ENCODE results near the gene DAGLA. TPM values are rescaled to one million over a fixed set of nuclear protein-coding genes. Genes with fewer than 3 reads are reported as not detected.

The DAGLA gene
- total RNA-seq, 4 donors from 2014 or later = 1.1 to 5.4 (median 3.0) TPM

DNA sequence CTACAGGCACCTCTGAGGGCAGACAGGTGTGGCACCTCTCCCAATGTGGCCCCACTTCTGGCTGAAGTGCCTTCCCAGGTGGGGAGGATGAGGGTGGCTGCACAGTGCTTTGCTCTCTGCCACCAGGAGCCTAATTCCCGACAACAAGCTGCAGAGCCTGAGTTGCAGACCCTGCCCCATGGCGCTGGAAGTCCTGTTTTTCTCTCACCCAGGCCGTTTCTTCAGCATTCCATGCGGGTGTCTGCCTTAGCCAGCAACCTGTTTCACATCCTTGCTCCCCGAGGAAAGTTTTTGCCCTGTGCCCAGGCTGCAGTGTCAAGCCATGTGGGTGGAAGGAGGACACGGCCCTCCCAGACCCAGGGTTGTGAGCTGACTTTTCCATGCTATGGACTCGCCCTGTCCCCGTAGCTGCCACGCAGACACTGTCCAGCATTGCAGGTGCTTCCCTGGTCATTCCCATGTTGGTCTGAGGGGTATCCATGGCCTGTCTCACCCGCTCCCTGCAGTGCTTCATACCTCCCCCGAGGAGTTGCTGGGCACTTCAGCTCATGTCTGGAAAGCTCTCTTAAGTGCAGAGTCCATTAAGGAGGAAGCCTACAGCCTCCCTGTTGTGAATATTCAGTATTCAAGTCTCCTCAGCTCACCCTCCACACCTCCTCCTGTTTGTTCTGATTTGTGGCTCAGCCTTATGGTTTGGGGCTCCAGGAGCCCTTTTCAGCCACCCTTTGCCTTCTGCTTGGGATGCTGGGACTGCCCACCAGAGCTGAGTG lies 2.9 kb downstream of the DAGLA start:
- peaks cover 0 to 53% (median 2%) of the 10 kb centered on the region in 4 donors for H3K4me1 ChIP-seq
- no peak for DNase-seq (ENCODE audit: low spot score in 2 of 2)

DNA sequence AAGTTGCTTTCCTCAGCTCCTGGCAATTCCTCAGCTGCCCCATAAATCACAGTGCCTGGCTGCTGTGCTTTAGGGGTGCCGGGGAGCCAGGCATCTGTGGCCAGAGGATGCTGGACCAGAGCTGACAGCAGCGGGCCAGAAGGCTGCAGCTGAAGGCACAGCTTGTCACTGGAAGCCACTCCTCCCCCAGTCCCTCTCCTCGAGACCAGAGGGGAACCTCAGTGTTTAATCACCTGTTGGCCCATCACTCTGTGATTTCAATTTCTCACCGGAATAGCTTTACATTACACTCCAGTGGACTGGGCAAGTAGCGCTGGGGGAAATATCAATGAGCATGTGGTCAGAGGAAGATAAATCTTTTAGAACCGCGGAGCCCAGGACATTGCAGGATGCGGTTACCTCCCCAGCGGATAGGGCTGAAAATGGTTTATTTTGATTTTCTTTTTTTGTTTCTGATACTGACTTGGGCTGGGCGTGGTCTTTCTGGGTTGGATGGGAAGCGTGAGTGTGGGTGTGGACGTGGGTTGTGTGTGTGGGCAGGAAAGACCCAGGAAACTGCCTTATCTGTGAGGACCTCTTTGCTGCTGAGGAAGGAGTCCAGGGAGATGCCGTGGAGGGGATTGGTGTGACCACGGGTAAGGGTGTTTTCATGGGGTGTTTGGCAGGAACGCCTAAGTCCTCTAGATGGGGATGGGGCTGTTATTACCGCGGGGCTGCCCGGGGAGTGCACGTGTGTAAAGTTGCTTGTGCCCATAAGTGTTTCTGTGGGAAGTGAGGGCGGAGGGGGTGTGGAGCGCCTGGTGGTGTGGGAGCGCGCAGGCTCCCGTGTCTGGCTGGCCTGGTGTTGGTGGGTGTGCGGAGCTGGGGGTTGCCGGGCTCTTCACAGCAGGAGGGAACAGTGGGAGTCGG lies 4.0 kb downstream of the DAGLA start:
- 33 to 46% methylated on average over 27 of the region's 27 CpGs for WGBS, 2 donors
- H3K9me3 ChIP-seq = no peaks in the 10 kb centered on the region
- DNase-seq (ENCODE audit: low spot score in 2 of 2) = no peak

More for the DNA sequence above, 2.9 kb downstream of the DAGLA start:
- 85 to 91% methylated on average over 10 to 11 of the region's 11 CpGs for WGBS, 2 donors
- TF ChIP-seq EP300 (IDR thresholded peaks at IDR 0.05) (no peak), POLR2A (IDR thresholded peaks at IDR 0.05) (no peak)
- TF ChIP-seq, protein P1, sequence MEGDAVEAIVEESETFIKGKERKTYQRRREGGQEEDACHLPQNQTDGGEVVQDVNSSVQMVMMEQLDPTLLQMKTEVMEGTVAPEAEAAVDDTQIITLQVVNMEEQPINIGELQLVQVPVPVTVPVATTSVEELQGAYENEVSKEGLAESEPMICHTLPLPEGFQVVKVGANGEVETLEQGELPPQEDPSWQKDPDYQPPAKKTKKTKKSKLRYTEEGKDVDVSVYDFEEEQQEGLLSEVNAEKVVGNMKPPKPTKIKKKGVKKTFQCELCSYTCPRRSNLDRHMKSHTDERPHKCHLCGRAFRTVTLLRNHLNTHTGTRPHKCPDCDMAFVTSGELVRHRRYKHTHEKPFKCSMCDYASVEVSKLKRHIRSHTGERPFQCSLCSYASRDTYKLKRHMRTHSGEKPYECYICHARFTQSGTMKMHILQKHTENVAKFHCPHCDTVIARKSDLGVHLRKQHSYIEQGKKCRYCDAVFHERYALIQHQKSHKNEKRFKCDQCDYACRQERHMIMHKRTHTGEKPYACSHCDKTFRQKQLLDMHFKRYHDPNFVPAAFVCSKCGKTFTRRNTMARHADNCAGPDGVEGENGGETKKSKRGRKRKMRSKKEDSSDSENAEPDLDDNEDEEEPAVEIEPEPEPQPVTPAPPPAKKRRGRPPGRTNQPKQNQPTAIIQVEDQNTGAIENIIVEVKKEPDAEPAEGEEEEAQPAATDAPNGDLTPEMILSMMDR (IDR thresholded peaks at IDR 0.05) = no peak
- no peaks in the 10 kb centered on the region for H3K9me3 ChIP-seq
- peaks cover 0 to 6% of the 10 kb centered on the region in 2 donors for H3K27me3 ChIP-seq
- H3K4me3 ChIP-seq = no peak overlapping the region
- peak overlapping the region in 1 of 4 donors; percentile 2 for H3K27ac ChIP-seq
- no peaks in the 10 kb centered on the region for H3K36me3 ChIP-seq

DNA sequence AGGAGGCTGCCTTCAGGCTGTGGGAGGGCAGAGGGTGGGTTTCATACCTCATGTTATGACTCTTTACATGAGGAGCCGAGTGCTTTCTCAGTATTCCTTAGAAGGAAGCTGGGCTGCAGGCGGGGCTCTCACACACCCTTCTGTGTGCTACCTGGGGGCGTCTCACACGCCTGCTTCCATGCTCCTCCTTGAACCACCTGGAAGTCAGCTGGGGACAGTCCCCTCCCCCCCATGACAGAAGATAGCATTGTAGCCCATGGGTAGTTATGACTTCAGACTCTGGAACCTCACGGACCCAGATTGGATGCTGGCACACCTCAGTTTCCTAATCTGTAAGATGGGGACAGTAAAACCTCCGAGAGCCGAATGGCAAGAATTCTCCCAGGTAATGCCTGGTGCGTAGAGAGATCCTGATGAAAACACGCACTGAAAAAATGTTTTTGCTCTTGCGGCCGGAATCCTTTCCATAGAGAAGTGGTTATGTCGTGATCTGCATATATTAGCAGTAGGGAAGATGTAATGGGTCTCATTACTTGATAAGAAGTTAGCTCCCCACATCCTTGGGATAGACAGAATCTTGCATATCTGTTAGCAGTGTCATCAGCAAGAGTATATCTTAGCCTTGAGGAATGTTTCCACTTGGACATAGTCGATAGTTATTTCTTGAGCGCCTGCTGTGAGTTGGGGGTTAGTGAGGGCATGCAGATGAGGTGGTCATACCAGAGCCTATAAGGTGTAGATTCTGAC lies 4.9 kb downstream of the DAGLA start:
- H3K27ac ChIP-seq = no peak overlapping the region
- H3K36me3 ChIP-seq = no peaks in the 10 kb centered on the region
- TF ChIP-seq, protein P1 (IDR thresholded peaks at IDR 0.05) = no peak
- TF ChIP-seq POLR2A (IDR thresholded peaks at IDR 0.05) = no peak
- TF ChIP-seq EP300 (IDR thresholded peaks at IDR 0.05) = no peak
- no peaks in the 10 kb centered on the region for H3K9me3 ChIP-seq
- 84 to 85% methylated on average over 14 of the region's 14 CpGs for WGBS, 2 donors
- no peak for DNase-seq (ENCODE audit: low spot score in 2 of 2)
- no peak overlapping the region for H3K4me3 ChIP-seq
- H3K4me1 ChIP-seq = peaks cover 0 to 60% (median 8%) of the 10 kb centered on the region in 4 donors
- peaks cover 0 to 6% of the 10 kb centered on the region in 2 donors for H3K27me3 ChIP-seq

More for the DNA sequence above, 4.0 kb downstream of the DAGLA start:
- peaks cover 0 to 6% of the 10 kb centered on the region in 2 donors for H3K27me3 ChIP-seq
- H3K27ac ChIP-seq = no peak overlapping the region
- H3K36me3 ChIP-seq = no peaks in the 10 kb centered on the region
- TF ChIP-seq EP300 (IDR thresholded peaks at IDR 0.05) (no peak), POLR2A (IDR thresholded peaks at IDR 0.05) (no peak)
- TF ChIP-seq, protein P1 (IDR thresholded peaks at IDR 0.05) = no peak
- H3K4me3 ChIP-seq = no peak overlapping the region
- H3K4me1 ChIP-seq = peaks cover 0 to 64% (median 9%) of the 10 kb centered on the region in 4 donors

DNA sequence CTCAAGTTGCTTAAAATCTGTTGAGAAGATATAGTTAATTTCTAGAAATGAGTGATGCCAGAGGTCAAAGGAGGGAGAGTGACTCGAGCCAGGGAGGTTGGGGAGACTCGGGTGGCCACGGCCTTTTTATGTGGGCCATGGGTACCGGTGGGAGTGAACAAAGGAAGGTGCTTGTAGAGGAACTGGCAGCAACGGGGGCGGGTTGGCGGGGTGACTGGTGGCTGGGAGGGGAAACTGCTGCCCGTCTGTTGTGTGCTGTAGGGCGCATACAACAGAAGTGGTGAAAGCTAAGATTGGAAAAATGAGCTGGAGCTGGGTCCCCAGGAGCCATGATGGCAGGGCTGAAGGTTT lies 5.4 kb downstream of the DAGLA start:
- no peak for DNase-seq (ENCODE audit: low spot score in 2 of 2)
- WGBS, 2 donors = 51 to 54% methylated on average over 9 of the region's 9 CpGs
- H3K4me3 ChIP-seq = no peak overlapping the region

More for the DNA sequence above, 5.4 kb downstream of the DAGLA start:
- H3K4me1 ChIP-seq = peaks cover 0 to 58% (median 8%) of the 10 kb centered on the region in 4 donors
- H3K9me3 ChIP-seq = no peaks in the 10 kb centered on the region
- TF ChIP-seq EP300 (IDR thresholded peaks at IDR 0.05) (no peak), POLR2A (IDR thresholded peaks at IDR 0.05) (no peak)
- TF ChIP-seq, protein P1 (IDR thresholded peaks at IDR 0.05) = no peak
- no peak overlapping the region for H3K27ac ChIP-seq
- H3K27me3 ChIP-seq = peaks cover 0 to 6% of the 10 kb centered on the region in 2 donors
- H3K36me3 ChIP-seq = no peaks in the 10 kb centered on the region

Measured in tibial nerve (tissue), 4 donors.